ENCODE results near the gene ATXN3L. TPM values are rescaled to one million over a fixed set of nuclear protein-coding genes. Genes with fewer than 3 reads are reported as not detected.

ATXN3L gene
- total RNA-seq, 5 donors from 2014 or later (not counting 1 experiment from before 2014, with no cell fraction given), result not detected

- Histone ChIP-seq H3K9me3 (no peaks in the 10 kb centered on the region), H3K4me1 (ENCODE audit: control insufficient read depth in 1 of 2, extremely low read depth in 1 of 2, insufficient read depth in 2 of 2, low read length in 2 of 2) (no peaks in the 10 kb centered on the region), H3K27ac (ENCODE audit: low read length) (no peak overlapping the region), H3K36me3 (ENCODE audit: control insufficient read depth in 2 of 2, extremely low read depth in 1 of 2, insufficient read depth in 1 of 2, low read length in 1 of 2) (no peaks in the 10 kb centered on the region), H3K4me3 (ENCODE audit: control insufficient read depth in 1 of 2, extremely low read depth in 1 of 2, low read length in 1 of 2) (no peak overlapping the region), H3K27me3 (replicated peaks in 1 of 2; ENCODE audit: control insufficient read depth in 2 of 2, extremely low read depth in 1 of 2, insufficient read depth in 2 of 2, low read length in 1 of 2) (no peaks in the 10 kb centered on the region)
- ChIA-PET CTCF (no interaction called here), POLR2A (no interaction called here)
- ATAC-seq (replicated peaks in 1 of 4) (no peak), DNase-seq (no peak)
- Mint-ChIP-seq H3K9me3 (peaks cover 2 to 11% (median 4%) of the 10 kb centered on the region in 3 donors), H3K27ac (no peak overlapping the region), H3K27me3 (peaks cover 0 to 16% of the 10 kb centered on the region in 2 donors), H3K4me1 (peaks cover 0 to 13% (median 5%) of the 10 kb centered on the region in 3 donors), H3K4me3 (no peak overlapping the region), H3K36me3 (no peaks in the 10 kb centered on the region)
- WGBS (ENCODE audit: insufficient coverage), result 100% methylated on average over 2 of the region's 6 CpGs
These were observed 38.6 kb downstream of the ATXN3L start for GRCh38 chrX:13281289-13281688.

- no peak for DNase-seq
- Mint-ChIP-seq H3K4me1 (peaks cover 0 to 13% (median 5%) of the 10 kb centered on the region in 3 donors), H3K27me3 (peaks cover 0 to 31% of the 10 kb centered on the region in 2 donors), H3K36me3 (no peaks in the 10 kb centered on the region), H3K9me3 (peaks cover 0 to 4% (median 0%) of the 10 kb centered on the region in 3 donors), H3K4me3 (no peak overlapping the region), H3K27ac (no peak overlapping the region)
- Histone ChIP-seq H3K4me1 (ENCODE audit: control insufficient read depth in 1 of 2, extremely low read depth in 1 of 2, insufficient read depth in 2 of 2, low read length in 2 of 2) (no peaks in the 10 kb centered on the region), H3K4me3 (ENCODE audit: control insufficient read depth in 1 of 2, extremely low read depth in 1 of 2, low read length in 1 of 2) (no peak overlapping the region), H3K36me3 (ENCODE audit: control insufficient read depth in 2 of 2, extremely low read depth in 1 of 2, insufficient read depth in 1 of 2, low read length in 1 of 2) (no peaks in the 10 kb centered on the region), H3K9me3 (no peaks in the 10 kb centered on the region), H3K27ac (ENCODE audit: low read length) (no peak overlapping the region), H3K27me3 (replicated peaks in 1 of 2; ENCODE audit: control insufficient read depth in 2 of 2, extremely low read depth in 1 of 2, insufficient read depth in 2 of 2, low read length in 1 of 2) (no peaks in the 10 kb centered on the region)
- no CpG with 5 or more reads among the region's 9 CpGs for WGBS (ENCODE audit: insufficient coverage)
- ATAC-seq (replicated peaks in 1 of 4), result no peak
- CTCF ChIA-PET, result interaction anchor here in 1 of 2 donors (0.6 kb wide), 1 partner anchor 333 kb away, joined by 3 read pairs; no protein-coding TSS in a partner anchor
- POLR2A ChIA-PET, result no interaction called here
These were observed 40.4 kb downstream of the ATXN3L start for GRCh38 chrX:13279279-13280018.

GRCh38 chrX:13277539-13277938, 42.3 kb downstream of the ATXN3L start:
- ChIA-PET CTCF (no interaction called here), POLR2A (no interaction called here)
- no peaks in the 10 kb centered on the region for H3K4me1 ChIP-seq (ENCODE audit: control insufficient read depth in 1 of 2, extremely low read depth in 1 of 2, insufficient read depth in 2 of 2, low read length in 2 of 2)
- no peak overlapping the region for H3K4me3 ChIP-seq (ENCODE audit: control insufficient read depth in 1 of 2, extremely low read depth in 1 of 2, low read length in 1 of 2)
- no peaks in the 10 kb centered on the region for H3K36me3 ChIP-seq (ENCODE audit: control insufficient read depth in 2 of 2, extremely low read depth in 1 of 2, insufficient read depth in 1 of 2, low read length in 1 of 2)
- H3K36me3 Mint-ChIP-seq, result no peaks in the 10 kb centered on the region
- peaks cover 0 to 30% of the 10 kb centered on the region in 2 donors for H3K27me3 Mint-ChIP-seq
- DNase-seq (no peak), ATAC-seq (replicated peaks in 1 of 4) (no peak)
- H3K27ac ChIP-seq (ENCODE audit: low read length), result no peak overlapping the region
- no CpG with 5 or more reads among the region's 3 CpGs for WGBS (ENCODE audit: insufficient coverage)
- H3K9me3 ChIP-seq, result no peaks in the 10 kb centered on the region
- no peaks in the 10 kb centered on the region for H3K27me3 ChIP-seq (replicated peaks in 1 of 2; ENCODE audit: control insufficient read depth in 2 of 2, extremely low read depth in 1 of 2, insufficient read depth in 2 of 2, low read length in 1 of 2)
- H3K27ac Mint-ChIP-seq, result no peak overlapping the region
- H3K4me3 Mint-ChIP-seq, result no peak overlapping the region
- peaks cover 0 to 6% (median 2%) of the 10 kb centered on the region in 3 donors for H3K4me1 Mint-ChIP-seq
- H3K9me3 Mint-ChIP-seq, result peaks cover 0 to 4% (median 0%) of the 10 kb centered on the region in 3 donors

- H3K9me3 Mint-ChIP-seq, result peaks cover 0 to under 1% (median 0%) of the 10 kb centered on the region in 3 donors
- no peak for ATAC-seq (replicated peaks in 1 of 4)
- Histone ChIP-seq H3K4me1 (ENCODE audit: control insufficient read depth in 1 of 2, extremely low read depth in 1 of 2, insufficient read depth in 2 of 2, low read length in 2 of 2) (no peaks in the 10 kb centered on the region), H3K27me3 (replicated peaks in 1 of 2; ENCODE audit: control insufficient read depth in 2 of 2, extremely low read depth in 1 of 2, insufficient read depth in 2 of 2, low read length in 1 of 2) (no peaks in the 10 kb centered on the region), H3K36me3 (ENCODE audit: control insufficient read depth in 2 of 2, extremely low read depth in 1 of 2, insufficient read depth in 1 of 2, low read length in 1 of 2) (no peaks in the 10 kb centered on the region), H3K9me3 (no peaks in the 10 kb centered on the region), H3K27ac (ENCODE audit: low read length) (no peak overlapping the region), H3K4me3 (ENCODE audit: control insufficient read depth in 1 of 2, extremely low read depth in 1 of 2, low read length in 1 of 2) (no peak overlapping the region)
- no peaks in the 10 kb centered on the region for H3K36me3 Mint-ChIP-seq
- H3K27me3 Mint-ChIP-seq, result peaks cover 0 to 32% of the 10 kb centered on the region in 2 donors
- ChIA-PET CTCF (no interaction called here), POLR2A (no interaction called here)
- H3K4me3 Mint-ChIP-seq, result no peak overlapping the region
- H3K4me1 Mint-ChIP-seq, result peaks cover 0 to 6% (median 2%) of the 10 kb centered on the region in 3 donors
- no CpG with 5 or more reads among the region's 1 CpG for WGBS (ENCODE audit: insufficient coverage)
- no peak overlapping the region for H3K27ac Mint-ChIP-seq
- no peak for DNase-seq
These were observed 42.9 kb downstream of the ATXN3L start for GRCh38 chrX:13276991-13277390.

GRCh38 chrX:13275031-13275430, 44.8 kb downstream of the ATXN3L start:
- Mint-ChIP-seq H3K4me1 (peaks cover 0 to 6% (median 2%) of the 10 kb centered on the region in 3 donors), H3K4me3 (no peak overlapping the region), H3K27me3 (peaks cover 0 to 32% of the 10 kb centered on the region in 2 donors), H3K9me3 (no peaks in the 10 kb centered on the region), H3K36me3 (no peaks in the 10 kb centered on the region), H3K27ac (no peak overlapping the region)
- Histone ChIP-seq H3K4me3 (ENCODE audit: control insufficient read depth in 1 of 2, extremely low read depth in 1 of 2, low read length in 1 of 2) (no peak overlapping the region), H3K9me3 (no peaks in the 10 kb centered on the region), H3K36me3 (ENCODE audit: control insufficient read depth in 2 of 2, extremely low read depth in 1 of 2, insufficient read depth in 1 of 2, low read length in 1 of 2) (no peaks in the 10 kb centered on the region), H3K4me1 (ENCODE audit: control insufficient read depth in 1 of 2, extremely low read depth in 1 of 2, insufficient read depth in 2 of 2, low read length in 2 of 2) (no peaks in the 10 kb centered on the region), H3K27ac (ENCODE audit: low read length) (no peak overlapping the region), H3K27me3 (replicated peaks in 1 of 2; ENCODE audit: control insufficient read depth in 2 of 2, extremely low read depth in 1 of 2, insufficient read depth in 2 of 2, low read length in 1 of 2) (no peaks in the 10 kb centered on the region)
- ChIA-PET CTCF (no interaction called here), POLR2A (no interaction called here)
- DNase-seq, result no peak
- WGBS (ENCODE audit: insufficient coverage), result no CpG with 5 or more reads among the region's 1 CpG
- ATAC-seq (replicated peaks in 1 of 4), result no peak

- H3K36me3 Mint-ChIP-seq, result no peaks in the 10 kb centered on the region
These were observed 47.4 kb downstream of the ATXN3L start for GRCh38 chrX:13272426-13272825.

More at GRCh38 chrX:13272426-13272825, 47.4 kb downstream of the ATXN3L start:
- H3K27ac Mint-ChIP-seq, result no peak overlapping the region
- Histone ChIP-seq H3K9me3 (no peaks in the 10 kb centered on the region), H3K36me3 (ENCODE audit: control insufficient read depth in 2 of 2, extremely low read depth in 1 of 2, insufficient read depth in 1 of 2, low read length in 1 of 2) (no peaks in the 10 kb centered on the region), H3K27me3 (replicated peaks in 1 of 2; ENCODE audit: control insufficient read depth in 2 of 2, extremely low read depth in 1 of 2, insufficient read depth in 2 of 2, low read length in 1 of 2) (no peaks in the 10 kb centered on the region), H3K4me1 (ENCODE audit: control insufficient read depth in 1 of 2, extremely low read depth in 1 of 2, insufficient read depth in 2 of 2, low read length in 2 of 2) (no peaks in the 10 kb centered on the region), H3K27ac (ENCODE audit: low read length) (no peak overlapping the region), H3K4me3 (ENCODE audit: control insufficient read depth in 1 of 2, extremely low read depth in 1 of 2, low read length in 1 of 2) (no peak overlapping the region)
- peaks cover 0 to 3% (median 2%) of the 10 kb centered on the region in 3 donors for H3K4me1 Mint-ChIP-seq
- H3K27me3 Mint-ChIP-seq, result peaks cover 0 to 31% of the 10 kb centered on the region in 2 donors
- DNase-seq (no peak), ATAC-seq (replicated peaks in 1 of 4) (no peak)
- ChIA-PET POLR2A (no interaction called here), CTCF (no interaction called here)
- H3K4me3 Mint-ChIP-seq, result no peak overlapping the region
- H3K9me3 Mint-ChIP-seq, result no peaks in the 10 kb centered on the region
- no CpG with 5 or more reads among the region's 3 CpGs for WGBS (ENCODE audit: insufficient coverage)

Measured in T-cell (primary cell).